HCT116 (cell line): ENCODE results near the gene LTBP4. TPM values are rescaled to one million over a fixed set of nuclear protein-coding genes. Genes with fewer than 3 reads are reported as not detected.

Experiments used
- ATAC-seq: fragments of 200-7000 bp; cut with Tn5 transposase; 2 replicates; pipeline ENCODE4 v1.9.1; 2020; ENCODE audit warnings: mild to moderate bottlenecking, moderate library complexity
- BruUV-seq: library from RNA; stranded (reverse); fragments of 400-500 nt; replicated peaks from 2 replicates; lab custom pipeline; 2021; lab: Mats Ljungman, UMichigan
- CTCF ChIA-PET: fragments of 300-600 bp; sonication (Branson Sonifier 250); formaldehyde crosslinking; loops from one replicate; lab custom pipeline; 2021; ENCODE audit warnings: antibody characterized with exemption; lab: Charles Lee
- POLR2A ChIA-PET: fragments of 300-600, 350-600 bp; sonication (Branson Sonifier 250); formaldehyde crosslinking; loops from one replicate; lab custom pipeline; 2021; ENCODE audit warnings: antibody characterized with exemption; lab: Charles Lee
- RAD21 ChIA-PET, 2 experiments: fragments of 300-600 bp; sonication (Branson Sonifier 250); formaldehyde crosslinking; loops; one replicate each; lab custom pipeline; 2023; ENCODE audit warnings: low total read pairs in 2 of 2; ENCODE audit not compliant: uncharacterized antibody in 2 of 2, unreplicated experiment in 2 of 2, low non-redundant PET in 1 of 2; lab: Charles Lee
- DNase-seq: peaks from one replicate; pipeline ENCODE4 v3.0.0-alpha.2; 2010; ENCODE audit warnings: low read depth, low spot score
- H2AFZ ChIP-seq: fragments of 200-600 bp; shearing (Covaris generic), sonication (generic); 2 replicates; pipeline ENCODE4 v1.6.1; 2017; ENCODE audit warnings: low read depth, mixed run types, mixed read lengths, antibody characterized with exemption, low read length; ENCODE audit not compliant: poor library complexity, severe bottlenecking
- H3K27ac ChIP-seq: 2 replicates; pipeline ENCODE4 v1.5.1; 2012; ENCODE audit warnings: low read depth, low read length
- H3K27me3 ChIP-seq: fragments of 200-600 bp; sonication (generic); 2 replicates; pipeline ENCODE4 v1.6.1; 2016; ENCODE audit warnings: mixed run types, low read length, mixed read lengths; ENCODE audit not compliant: insufficient read depth
- H3K36me3 ChIP-seq, 2 experiments: fragments of 200-500 bp in 1 of 2; fragments of 200-600 bp in 1 of 2; sonication (Bioruptor generic) in 1 of 2; sonication (generic) in 1 of 2; 2 replicates each; pipeline versions ENCODE4 v1.5.1 to v1.6.1; 2014 to 2016; ENCODE audit warnings: low read length in 2 of 2, inconsistent platforms in 1 of 2, mixed read lengths in 1 of 2, mixed run types in 1 of 2; ENCODE audit not compliant: insufficient read depth in 2 of 2, control insufficient read depth in 1 of 2
- H3K4me1 ChIP-seq, 2 experiments: fragments of 200-600 bp in 1 of 2; sonication (generic) in 1 of 2; 2 replicates each; pipeline versions ENCODE4 v1.5.1 to v1.6.1; 2012 to 2017; ENCODE audit warnings: low read length in 2 of 2, inconsistent platforms in 1 of 2, mild to moderate bottlenecking in 1 of 2, mixed read lengths in 1 of 2, mixed run types in 1 of 2, moderate library complexity in 1 of 2; ENCODE audit not compliant: insufficient read depth in 2 of 2, control insufficient read depth in 1 of 2
- H3K4me2 ChIP-seq: fragments of 200-600 bp; sonication (generic); 2 replicates; pipeline ENCODE4 v1.6.1; 2017; ENCODE audit warnings: mixed run types, low read length, mixed read lengths
- H3K4me3 ChIP-seq, 2 experiments: fragments of 200-600 bp in 1 of 2; sonication (generic) in 1 of 2; replicated peaks in 1 of 2; 2 replicates each; pipeline ENCODE4 v1.5.1; 2011 to 2016; ENCODE audit warnings: low read length in 2 of 2, control low read depth in 1 of 2, low read depth in 1 of 2, mild to moderate bottlenecking in 1 of 2, mixed read lengths in 1 of 2, mixed run types in 1 of 2
- H3K79me2 ChIP-seq: fragments of 200-600 bp; sonication (generic); 2 replicates; pipeline ENCODE4 v1.6.1; 2017; ENCODE audit warnings: mild to moderate bottlenecking, mixed run types, low read length, moderate library complexity, mixed read lengths; ENCODE audit not compliant: insufficient read depth
- H3K9ac ChIP-seq: fragments of 200-600 bp; sonication (generic); 2 replicates; pipeline ENCODE4 v1.6.1; 2016; ENCODE audit warnings: low read length, mixed read lengths
- H3K9me2 ChIP-seq: fragments of 200-600 bp; sonication (generic), shearing (Covaris generic); 2 replicates; pipeline ENCODE4 v1.6.1; 2017; ENCODE audit warnings: mixed run types, mild to moderate bottlenecking, moderate library complexity; ENCODE audit not compliant: insufficient read depth
- H3K9me3 ChIP-seq, 2 experiments: fragments of 200-500 bp in 1 of 2; fragments of 200-600 bp in 1 of 2; sonication (Bioruptor generic) in 1 of 2; sonication (generic) in 1 of 2; 2 replicates each; pipeline ENCODE4 v1.6.1; 2014 to 2017; ENCODE audit warnings: low read length in 2 of 2, mixed read lengths in 2 of 2, inconsistent platforms in 1 of 2, low read depth in 1 of 2, mild to moderate bottlenecking in 1 of 2, mixed run types in 1 of 2, moderate library complexity in 1 of 2; ENCODE audit not compliant: control insufficient read depth in 1 of 2, insufficient read depth in 1 of 2
- H4K20me1 ChIP-seq: fragments of 200-600 bp; sonication (generic), shearing (Covaris generic); 2 replicates; pipeline ENCODE4 v1.6.1; 2017; ENCODE audit warnings: mixed run types, mild to moderate bottlenecking, moderate library complexity; ENCODE audit not compliant: insufficient read depth
- CEBPB ChIP-seq: IDR thresholded peaks from 2 replicates; pipeline ENCODE4 v1.6.1; 2012; ENCODE audit warnings: low read depth
- CTCF ChIP-seq, 3 experiments: fragments of 200-600 bp in 1 of 3; sonication (generic) in 1 of 3; IDR thresholded peaks in 2 of 3; conservative IDR thresholded peaks in 1 of 3; 2 replicates each; pipeline ENCODE4 v1.5.1; 2012 to 2017; ENCODE audit warnings: low read depth in 2 of 3, low read length in 2 of 3, antibody characterized with exemption in 1 of 3, borderline replicate concordance in 1 of 3, control low read depth in 1 of 3, mild to moderate bottlenecking in 1 of 3, mixed read lengths in 1 of 3, mixed run types in 1 of 3, moderate library complexity in 1 of 3; ENCODE audit not compliant: insufficient read depth in 1 of 3
- ELF1 ChIP-seq: IDR thresholded peaks from 2 replicates; pipeline ENCODE4 v1.6.1; 2012; ENCODE audit warnings: low read depth, borderline replicate concordance
- EZH2phosphoT487 ChIP-seq: fragments of 200-600 bp; IDR thresholded peaks from 2 replicates; pipeline ENCODE4 v1.6.1; 2018; ENCODE audit warnings: antibody characterized with exemption, borderline replicate concordance
- FOSL1 ChIP-seq: IDR thresholded peaks from 2 replicates; pipeline ENCODE4 v1.6.1; 2012; ENCODE audit warnings: low read depth
- POLR2AphosphoS5 ChIP-seq: IDR thresholded peaks from 2 replicates; pipeline ENCODE4 v1.6.1; 2011; ENCODE audit warnings: mild to moderate bottlenecking, low read depth, low read length, moderate library complexity
- REST ChIP-seq: IDR thresholded peaks from 2 replicates; pipeline ENCODE4 v1.6.1; 2012; ENCODE audit warnings: low read depth
- SRF ChIP-seq: IDR thresholded peaks from 2 replicates; pipeline ENCODE4 v1.6.1; 2012; ENCODE audit warnings: low read depth
- TCF7L2 ChIP-seq: IDR thresholded peaks from 2 replicates; pipeline ENCODE4 v1.7.0; 2011; ENCODE audit warnings: borderline replicate concordance, inconsistent platforms; ENCODE audit not compliant: insufficient read depth, insufficient read length; ENCODE audit errors: extremely low read depth
- YY1 ChIP-seq: IDR thresholded peaks from 2 replicates; pipeline ENCODE4 v1.6.1; 2011; ENCODE audit warnings: low read length, low read depth, moderate library complexity, mild to moderate bottlenecking; ENCODE audit not compliant: insufficient replicate concordance; ENCODE audit errors: extremely low read depth
- intact Hi-C: fragments of 100-400 bp; cut with micrococcal nuclease; formaldehyde crosslinking; loops from 2 replicates; pipeline ENCODE4 v1.10.0; 2022
- total RNA-seq: library from RNA; stranded (reverse); gene quantifications from one replicate; pipeline ENCODE4 v1.2.1, GENCODE V29; 2021; ENCODE audit not compliant: unreplicated experiment

LTBP4 gene
- total RNA-seq, 1 experiment from 2014 or later: 310 TPM

DNA sequence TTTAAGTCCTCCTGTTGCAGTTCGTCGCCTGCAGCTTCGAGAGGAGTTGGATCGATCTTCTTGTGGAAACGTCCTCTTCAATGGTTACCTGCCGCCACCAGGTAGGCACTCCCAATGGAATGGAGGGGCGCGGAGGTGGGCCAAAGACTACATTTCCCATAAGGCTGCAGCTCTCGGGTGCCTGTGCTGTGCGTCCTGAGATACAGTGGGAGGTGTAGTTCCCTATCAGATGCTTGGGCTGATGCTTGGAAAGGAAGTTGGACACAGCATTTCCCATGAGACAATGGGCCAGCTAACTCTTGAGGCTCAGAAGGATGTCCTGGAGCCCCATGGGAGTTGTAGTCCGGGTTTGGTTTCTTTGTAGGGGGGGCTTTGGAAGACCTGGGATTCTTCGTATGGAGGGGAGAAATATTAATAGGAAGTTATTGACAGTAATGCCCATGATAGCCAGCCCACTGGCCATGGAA is 22.7 kb upstream of the LTBP4 start:
- Histone ChIP-seq H4K20me1 (no peaks in the 10 kb centered on the region), H3K4me1 (peaks cover 10 to 26% of the 10 kb centered on the region in 2 experiments), H2AFZ (no peak overlapping the region), H3K9me3 (no peaks in the 10 kb centered on the region), H3K27ac (no peak overlapping the region), H3K4me3 (peak overlapping the region in 1 of 2 experiments; percentile 95; a peak in 1 of 4 replicates), H3K9me2 (no peaks in the 10 kb centered on the region), H3K9ac (no peak overlapping the region), H3K36me3 (peaks cover 10 to 13% of the 10 kb centered on the region in 2 experiments; a peak in 3 of 4 replicates), H3K27me3 (no peaks in the 10 kb centered on the region), H3K4me2 (peak overlapping the region; percentile 100), H3K79me2 (peaks cover 14% of the 10 kb centered on the region; the same call in 1 of the 2 replicates)
- intact Hi-C loops: no loop called here
- POLR2A ChIA-PET: interaction anchor here (0.8 to 1.3 kb wide), 3 partner anchors 8 to 20 kb away, joined by 3 to 5 read pairs (median 3); no protein-coding TSS in a partner anchor
- no TSS peak for BruUV-seq
- CTCF ChIA-PET: interaction anchor here (0.9 to 1.3 kb wide), 5 partner anchors 16 to 55 kb away, joined by 3 to 5 read pairs (median 4); no protein-coding TSS in a partner anchor
- RAD21 ChIA-PET: no interaction called here
- peak; percentile 46 for ATAC-seq
- TF ChIP-seq POLR2AphosphoS5 (no peak), YY1 (peak; percentile 31), CEBPB (no peak), TCF7L2 (no peak), FOSL1 (no peak), ELF1 (peak; percentile 51; the same call in 1 of the 2 replicates)
- DNase-seq: no peak

- no TSS peak for BruUV-seq
- ATAC-seq: no peak
- Histone ChIP-seq H3K9ac (no peak overlapping the region), H3K9me2 (no peaks in the 10 kb centered on the region), H3K36me3 (peaks cover 13% of the 10 kb centered on the region in 2 experiments; a peak in 3 of 4 replicates), H2AFZ (no peak overlapping the region), H3K79me2 (peaks cover 14% of the 10 kb centered on the region; the same call in 1 of the 2 replicates), H3K9me3 (no peaks in the 10 kb centered on the region), H3K27ac (no peak overlapping the region), H3K4me3 (no peak overlapping the region), H3K4me1 (peaks cover 10 to 34% of the 10 kb centered on the region in 2 experiments), H3K4me2 (no peak overlapping the region), H4K20me1 (no peaks in the 10 kb centered on the region), H3K27me3 (no peaks in the 10 kb centered on the region)
- CTCF ChIA-PET: no interaction called here
- intact Hi-C loops: no loop called here
- POLR2A ChIA-PET: no interaction called here
- RAD21 ChIA-PET: no interaction called here
- DNase-seq: no peak
- TF ChIP-seq REST (no peak), TCF7L2 (no peak), CTCF (IDR thresholded peaks at IDR 0.05 in 2 of 3, conservative IDR thresholded peaks at IDR 0.05 in 1 of 3; ENCODE audit: borderline replicate concordance in 1 of 3, insufficient read depth in 1 of 3, low read depth in 2 of 3, low read length in 2 of 3) (no peak), EZH2phosphoT487 (no peak), SRF (no peak), YY1 (no peak)
These were observed 20.6 kb upstream of the LTBP4 start for GRCh38 chr19:40580619-40581018.
